Measurements from ENCODE around the gene TGFBR3L.
A peak's percentile ranks its signal among the peaks of the same experiment; 100 is the strongest.

TGFBR3L gene

DNA sequence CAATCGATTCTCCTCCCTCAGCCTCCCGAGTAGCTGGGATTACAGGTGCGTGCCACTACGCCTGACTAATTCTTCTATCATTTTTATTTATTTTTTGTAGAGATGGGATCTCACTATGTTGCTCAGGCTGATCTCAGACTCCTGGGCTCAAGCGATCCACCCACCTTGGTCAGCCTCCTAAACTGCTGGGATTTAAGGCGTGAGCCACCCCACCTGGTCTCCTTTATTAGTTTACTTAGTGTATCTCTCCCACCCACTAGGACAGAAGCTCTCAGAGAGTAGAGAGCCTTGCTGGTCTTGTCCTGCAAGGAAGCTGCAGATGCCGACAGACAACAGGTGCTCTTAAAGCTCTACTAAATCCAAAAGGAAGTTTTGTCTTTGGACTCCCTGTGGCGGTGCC, 28.8 kb upstream of the TGFBR3L start:
- no peaks in the 10 kb centered on the region for H3K9me3 ChIP-seq (ENCODE audit: control insufficient read depth, insufficient read depth, low read depth, low read length)
- no peaks in the 10 kb centered on the region for H3K36me3 ChIP-seq (ENCODE audit: control insufficient read depth in 2 of 2, insufficient read depth in 1 of 2, low read length in 2 of 2)
- ChIA-PET CTCF (interaction anchor here (0.5 to 1.3 kb wide), 4 partner anchors 16 to 84 kb away, joined by 3 to 6 read pairs (median 4); partner anchors contain the start of gene SNAPC2), POLR2A (interaction anchor here (0.8 to 1.0 kb wide), 2 partner anchors 15 to 57 kb away, joined by 3 read pairs; partner anchors contain the start of gene TIMM44)
- 0 out of 2 replicates have a peak, but pooled peaks cover 4% of the 10 kb centered on the region for H3K4me1 ChIP-seq (ENCODE audit: control insufficient read depth, insufficient read depth, low read length)
- TF ChIP-seq ZNF24 (tag by site-specific recombination; IDR thresholded peaks at IDR 0.05) = no peak
- TF ChIP-seq, protein P1, sequence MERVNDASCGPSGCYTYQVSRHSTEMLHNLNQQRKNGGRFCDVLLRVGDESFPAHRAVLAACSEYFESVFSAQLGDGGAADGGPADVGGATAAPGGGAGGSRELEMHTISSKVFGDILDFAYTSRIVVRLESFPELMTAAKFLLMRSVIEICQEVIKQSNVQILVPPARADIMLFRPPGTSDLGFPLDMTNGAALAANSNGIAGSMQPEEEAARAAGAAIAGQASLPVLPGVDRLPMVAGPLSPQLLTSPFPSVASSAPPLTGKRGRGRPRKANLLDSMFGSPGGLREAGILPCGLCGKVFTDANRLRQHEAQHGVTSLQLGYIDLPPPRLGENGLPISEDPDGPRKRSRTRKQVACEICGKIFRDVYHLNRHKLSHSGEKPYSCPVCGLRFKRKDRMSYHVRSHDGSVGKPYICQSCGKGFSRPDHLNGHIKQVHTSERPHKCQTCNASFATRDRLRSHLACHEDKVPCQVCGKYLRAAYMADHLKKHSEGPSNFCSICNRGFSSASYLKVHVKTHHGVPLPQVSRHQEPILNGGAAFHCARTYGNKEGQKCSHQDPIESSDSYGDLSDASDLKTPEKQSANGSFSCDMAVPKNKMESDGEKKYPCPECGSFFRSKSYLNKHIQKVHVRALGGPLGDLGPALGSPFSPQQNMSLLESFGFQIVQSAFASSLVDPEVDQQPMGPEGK (tag by site-specific recombination; IDR thresholded peaks at IDR 0.05) = no peak
- no peak for TF ChIP-seq KLF16 (tag by site-specific recombination; IDR thresholded peaks at IDR 0.05)
- TF ChIP-seq ZNF830 (tag by site-specific recombination; IDR thresholded peaks at IDR 0.05; ENCODE audit: low read depth) = no peak
- TF ChIP-seq ZFHX2 (tag by site-specific recombination; conservative IDR thresholded peaks at IDR 0.05) = peak; percentile 46; the same call in 1 of the 2 replicates
- TF ChIP-seq ZNF121 (tag by site-specific recombination; IDR thresholded peaks at IDR 0.05) = no peak; the same call in 1 of the 2 replicates
- TF ChIP-seq TCF7L2 (IDR thresholded peaks at IDR 0.05; ENCODE audit: borderline replicate concordance, low read depth, low read length) = no peak
- TF ChIP-seq, protein P2, sequence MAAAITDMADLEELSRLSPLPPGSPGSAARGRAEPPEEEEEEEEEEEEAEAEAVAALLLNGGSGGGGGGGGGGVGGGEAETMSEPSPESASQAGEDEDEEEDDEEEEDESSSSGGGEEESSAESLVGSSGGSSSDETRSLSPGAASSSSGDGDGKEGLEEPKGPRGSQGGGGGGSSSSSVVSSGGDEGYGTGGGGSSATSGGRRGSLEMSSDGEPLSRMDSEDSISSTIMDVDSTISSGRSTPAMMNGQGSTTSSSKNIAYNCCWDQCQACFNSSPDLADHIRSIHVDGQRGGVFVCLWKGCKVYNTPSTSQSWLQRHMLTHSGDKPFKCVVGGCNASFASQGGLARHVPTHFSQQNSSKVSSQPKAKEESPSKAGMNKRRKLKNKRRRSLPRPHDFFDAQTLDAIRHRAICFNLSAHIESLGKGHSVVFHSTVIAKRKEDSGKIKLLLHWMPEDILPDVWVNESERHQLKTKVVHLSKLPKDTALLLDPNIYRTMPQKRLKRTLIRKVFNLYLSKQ (tag by site-specific recombination; IDR thresholded peaks at IDR 0.05; ENCODE audit: borderline replicate concordance) = no peak
- peak; percentile 35 for TF ChIP-seq KLF1 (tag by site-specific recombination; IDR thresholded peaks at IDR 0.05)
- peak; percentile 68 for TF ChIP-seq GLIS1 (tag by site-specific recombination; IDR thresholded peaks at IDR 0.05)
- TF ChIP-seq EGR2 (tag by site-specific recombination; IDR thresholded peaks at IDR 0.05; ENCODE audit: low read depth) = peak; percentile 79
- TF ChIP-seq ZNF701 (tag by site-specific recombination; IDR thresholded peaks at IDR 0.05) = no peak
- H3K27ac ChIP-seq (ENCODE audit: extremely low read depth, low read depth, low read length) = no peak overlapping the region
- H3K4me3 ChIP-seq (ENCODE audit: low read depth, low read length) = no peak overlapping the region

DNA sequence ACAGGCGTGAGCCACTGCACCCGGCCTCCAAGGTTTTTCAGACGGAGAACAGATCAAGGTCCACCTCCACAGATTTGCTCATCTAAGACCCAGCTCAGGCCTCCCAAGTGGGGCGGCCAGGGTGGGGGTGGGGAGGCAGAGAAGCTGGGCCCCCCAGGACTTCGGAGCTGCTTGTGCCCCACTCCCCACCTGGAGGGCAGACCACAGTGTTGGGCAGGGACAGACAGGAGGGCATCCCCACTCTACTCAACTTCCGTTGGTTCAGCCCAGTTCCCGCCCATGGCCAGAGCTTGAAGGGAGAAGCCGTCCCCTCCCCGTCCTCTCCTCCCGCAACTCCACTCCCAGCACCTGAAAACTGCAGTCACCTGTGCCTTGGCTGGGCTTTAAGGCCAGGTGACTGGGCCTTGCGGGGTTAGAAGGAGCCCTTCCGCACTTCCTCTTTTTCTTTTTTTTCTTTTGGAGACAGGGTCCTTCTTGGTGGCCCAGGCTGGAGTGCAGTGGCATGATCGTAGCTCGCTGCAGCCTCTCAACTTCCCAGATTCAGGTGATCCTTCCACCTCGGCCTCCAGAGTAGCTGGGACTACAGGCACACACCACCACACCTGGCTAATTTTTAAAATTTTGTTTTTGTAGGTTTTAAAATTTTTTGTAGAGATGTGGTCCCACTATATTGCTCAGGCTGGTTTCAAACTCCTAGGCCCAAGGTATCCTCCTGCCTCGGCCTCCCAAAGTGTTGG, 27.1 kb upstream of the TGFBR3L start:
- Histone ChIP-seq H3K4me1 (ENCODE audit: control insufficient read depth, insufficient read depth, low read length) (peaks cover 9% of the 10 kb centered on the region; the same call in 1 of the 2 replicates), H3K9me3 (ENCODE audit: control insufficient read depth, insufficient read depth, low read depth, low read length) (no peaks in the 10 kb centered on the region), H3K4me3 (ENCODE audit: low read depth, low read length) (peak overlapping the region; percentile 76; the same call in 1 of the 2 replicates), H3K36me3 (ENCODE audit: control insufficient read depth in 2 of 2, insufficient read depth in 1 of 2, low read length in 2 of 2) (no peaks in the 10 kb centered on the region; a peak in 1 of 3 replicates), H3K27ac (ENCODE audit: extremely low read depth, low read depth, low read length) (no peak overlapping the region)
- TF ChIP-seq ZNF354C (tag by site-specific recombination; IDR thresholded peaks at IDR 0.05; ENCODE audit: borderline replicate concordance, low read depth) (no peak), SP2 (tag by site-specific recombination; IDR thresholded peaks at IDR 0.05) (peak; percentile 8; the same call in 1 of the 2 replicates)
- TF ChIP-seq, protein P3, sequence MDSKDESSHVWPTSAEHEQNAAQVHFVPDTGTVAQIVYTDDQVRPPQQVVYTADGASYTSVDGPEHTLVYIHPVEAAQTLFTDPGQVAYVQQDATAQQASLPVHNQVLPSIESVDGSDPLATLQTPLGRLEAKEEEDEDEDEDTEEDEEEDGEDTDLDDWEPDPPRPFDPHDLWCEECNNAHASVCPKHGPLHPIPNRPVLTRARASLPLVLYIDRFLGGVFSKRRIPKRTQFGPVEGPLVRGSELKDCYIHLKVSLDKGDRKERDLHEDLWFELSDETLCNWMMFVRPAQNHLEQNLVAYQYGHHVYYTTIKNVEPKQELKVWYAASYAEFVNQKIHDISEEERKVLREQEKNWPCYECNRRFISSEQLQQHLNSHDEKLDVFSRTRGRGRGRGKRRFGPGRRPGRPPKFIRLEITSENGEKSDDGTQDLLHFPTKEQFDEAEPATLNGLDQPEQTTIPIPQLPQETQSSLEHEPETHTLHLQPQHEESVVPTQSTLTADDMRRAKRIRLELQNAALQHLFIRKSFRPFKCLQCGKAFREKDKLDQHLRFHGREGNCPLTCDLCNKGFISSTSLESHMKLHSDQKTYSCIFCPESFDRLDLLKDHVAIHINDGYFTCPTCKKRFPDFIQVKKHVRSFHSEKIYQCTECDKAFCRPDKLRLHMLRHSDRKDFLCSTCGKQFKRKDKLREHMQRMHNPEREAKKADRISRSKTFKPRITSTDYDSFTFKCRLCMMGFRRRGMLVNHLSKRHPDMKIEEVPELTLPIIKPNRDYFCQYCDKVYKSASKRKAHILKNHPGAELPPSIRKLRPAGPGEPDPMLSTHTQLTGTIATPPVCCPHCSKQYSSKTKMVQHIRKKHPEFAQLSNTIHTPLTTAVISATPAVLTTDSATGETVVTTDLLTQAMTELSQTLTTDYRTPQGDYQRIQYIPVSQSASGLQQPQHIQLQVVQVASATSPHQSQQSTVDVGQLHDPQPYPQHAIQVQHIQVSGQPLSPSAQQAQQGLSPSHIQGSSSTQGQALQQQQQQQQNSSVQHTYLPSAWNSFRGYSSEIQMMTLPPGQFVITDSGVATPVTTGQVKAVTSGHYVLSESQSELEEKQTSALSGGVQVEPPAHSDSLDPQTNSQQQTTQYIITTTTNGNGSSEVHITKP (tag by site-specific recombination; IDR thresholded peaks at IDR 0.05) = peak; percentile 8
- ChIA-PET POLR2A (interaction anchor here (0.5 to 4.1 kb wide), 13 partner anchors 9 to 1919 kb away, joined by 3 to 30 read pairs (median 4); partner anchors contain the start of genes MAP2K7, PET100 and SNAPC2), CTCF (interaction anchor here (1.1 to 1.4 kb wide), 5 partner anchors 13 to 115 kb away, joined by 3 to 6 read pairs (median 4); no protein-coding TSS in a partner anchor)
